ENCODE data around the gene TCF4.
A peak's percentile ranks its signal among the peaks of the same experiment; 100 is the strongest.

Gene TCF4

DNA sequence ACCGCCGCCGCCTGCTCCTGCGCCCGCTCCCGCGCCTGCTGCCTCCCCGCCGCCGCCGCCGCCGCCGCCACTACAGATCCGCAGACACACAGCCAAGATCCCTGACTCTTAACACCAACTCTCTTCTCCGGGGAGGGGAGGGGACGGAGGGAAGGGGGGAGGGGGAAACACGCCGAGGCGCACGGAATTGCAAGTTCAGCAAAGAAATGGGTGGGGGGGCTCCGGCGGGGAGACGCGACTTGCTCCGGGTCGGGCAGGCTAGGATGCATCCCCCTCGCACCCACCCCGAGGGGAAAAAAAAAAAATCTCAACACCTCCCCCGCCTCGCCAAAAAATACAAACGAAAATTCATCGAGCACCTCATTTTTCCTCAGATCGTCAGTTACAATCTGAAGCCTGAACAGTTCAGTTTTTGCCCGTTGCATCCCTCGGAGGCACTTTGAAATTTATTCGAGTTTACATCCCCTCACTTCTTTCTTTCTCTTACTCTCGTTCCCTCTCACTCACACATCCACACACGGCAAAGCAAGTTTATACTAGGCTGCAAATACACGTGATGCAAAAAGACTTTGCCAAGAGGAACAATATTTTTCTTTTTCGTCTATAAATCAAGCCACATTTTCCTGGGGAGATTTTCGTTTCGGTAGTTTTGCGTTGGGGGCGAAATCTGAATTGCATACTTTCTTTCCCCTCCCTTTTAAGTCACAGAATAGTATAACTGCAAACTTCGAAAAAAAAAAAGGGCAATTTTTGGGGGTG is at the start of gene TCF4:
TCF4 (minus strand) TSS at position 82 of the 759 bp plus-strand sequence. CDS start 1,076 bp downstream, outside the sequence.
- DNase-seq (ENCODE audit: extremely low spot score): peak; percentile 26
- ChIA-PET POLR2A (no interaction called here), CTCF (no interaction called here)
- TF ChIP-seq SUZ12 (IDR thresholded peaks at IDR 0.05) (no peak), ZNF384 (IDR thresholded peaks at IDR 0.05) (peak; percentile 49; the same call in 1 of the 2 replicates), TARDBP (IDR thresholded peaks at IDR 0.05) (no peak)

DNA sequence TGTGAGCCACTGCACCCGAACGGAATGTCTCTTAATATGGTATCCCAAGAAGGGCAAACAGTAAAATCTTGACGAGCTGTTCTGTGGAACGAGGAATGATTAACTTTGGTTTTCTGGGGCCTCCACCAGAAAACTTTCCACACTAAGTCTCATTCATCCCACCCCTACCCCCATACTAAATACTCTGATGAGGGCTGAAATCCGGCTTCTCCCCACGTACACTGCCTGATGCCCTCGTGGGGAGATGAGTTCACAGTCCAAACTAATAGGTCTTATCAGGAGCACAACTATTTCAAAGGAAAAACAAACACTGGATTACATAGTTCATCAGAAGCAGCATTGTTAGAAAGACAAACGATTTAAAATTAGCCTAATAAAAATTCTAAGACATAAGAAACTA is 49.2 kb upstream of the TCF4 start:
- DNase-seq (ENCODE audit: extremely low spot score): no peak
- TF ChIP-seq LEF1 (IDR thresholded peaks at IDR 0.05; ENCODE audit: borderline replicate concordance) (no peak), NFRKB (IDR thresholded peaks at IDR 0.05) (no peak), FOXK2 (IDR thresholded peaks at IDR 0.05) (no peak), HDGF (IDR thresholded peaks at IDR 0.05; ENCODE audit: borderline replicate concordance) (no peak), ELF4 (IDR thresholded peaks at IDR 0.05) (no peak), ZNF384 (IDR thresholded peaks at IDR 0.05) (no peak), FOXA1 (IDR thresholded peaks at IDR 0.05) (no peak), SUZ12 (IDR thresholded peaks at IDR 0.05) (no peak), FOXM1 (IDR thresholded peaks at IDR 0.05; ENCODE audit: borderline replicate concordance) (no peak), ARNT (IDR thresholded peaks at IDR 0.05) (no peak), CTBP1 (IDR thresholded peaks at IDR 0.05; ENCODE audit: borderline replicate concordance) (no peak), SP1 (IDR thresholded peaks at IDR 0.05) (no peak)
- TF ChIP-seq, protein P1, sequence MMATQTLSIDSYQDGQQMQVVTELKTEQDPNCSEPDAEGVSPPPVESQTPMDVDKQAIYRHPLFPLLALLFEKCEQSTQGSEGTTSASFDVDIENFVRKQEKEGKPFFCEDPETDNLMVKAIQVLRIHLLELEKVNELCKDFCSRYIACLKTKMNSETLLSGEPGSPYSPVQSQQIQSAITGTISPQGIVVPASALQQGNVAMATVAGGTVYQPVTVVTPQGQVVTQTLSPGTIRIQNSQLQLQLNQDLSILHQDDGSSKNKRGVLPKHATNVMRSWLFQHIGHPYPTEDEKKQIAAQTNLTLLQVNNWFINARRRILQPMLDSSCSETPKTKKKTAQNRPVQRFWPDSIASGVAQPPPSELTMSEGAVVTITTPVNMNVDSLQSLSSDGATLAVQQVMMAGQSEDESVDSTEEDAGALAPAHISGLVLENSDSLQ (IDR thresholded peaks at IDR 0.05): no peak
- CTCF ChIA-PET: no interaction called here
- POLR2A ChIA-PET: no interaction called here

DNA sequence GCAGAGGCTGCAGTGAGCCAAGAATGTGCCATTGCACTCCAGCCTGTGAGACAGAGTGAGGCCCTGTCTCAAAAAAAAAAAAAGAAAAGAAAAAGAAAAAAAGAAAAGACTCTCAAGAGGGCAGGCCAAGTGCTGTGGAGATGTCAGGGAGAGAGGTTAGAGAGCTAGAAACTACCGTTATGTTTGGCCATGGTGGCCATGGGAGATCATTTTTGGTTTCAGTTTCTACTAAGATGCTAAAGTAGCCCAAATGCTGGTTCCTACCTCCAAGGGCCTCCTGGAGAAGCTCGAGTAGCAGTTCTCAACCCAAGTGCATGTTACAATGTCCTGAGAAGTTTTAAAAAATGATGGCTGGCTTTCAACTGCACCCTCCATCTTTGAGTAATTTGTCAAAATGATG is 47.4 kb upstream of the TCF4 start:
- ChIA-PET POLR2A (no interaction called here), CTCF (no interaction called here)
- TF ChIP-seq FOXA1 (IDR thresholded peaks at IDR 0.05): no peak
- TF ChIP-seq CTBP1 (IDR thresholded peaks at IDR 0.05; ENCODE audit: borderline replicate concordance): no peak
- DNase-seq (ENCODE audit: extremely low spot score): no peak

DNA sequence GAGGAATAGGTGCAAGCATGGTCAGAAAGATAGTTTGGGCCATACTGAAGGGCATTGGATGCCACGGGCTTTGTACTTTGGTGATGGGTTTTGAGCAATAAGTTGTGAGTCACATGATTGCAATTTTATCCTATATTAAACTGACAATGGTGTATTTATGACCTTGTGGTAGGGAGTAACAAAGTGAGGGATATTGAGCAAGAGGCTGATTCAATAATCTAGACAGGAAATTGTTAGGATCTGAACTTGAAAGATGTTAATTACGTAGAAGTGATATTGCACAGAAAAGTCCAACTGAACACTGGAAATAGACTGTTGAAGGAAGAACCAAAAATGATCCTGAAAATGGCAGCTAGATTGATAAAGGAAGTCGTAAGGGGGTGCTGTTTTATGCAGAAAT is 46.6 kb upstream of the TCF4 start:
- ChIA-PET CTCF (no interaction called here), POLR2A (no interaction called here)
- DNase-seq (ENCODE audit: extremely low spot score): no peak
- TF ChIP-seq L3MBTL2 (conservative IDR thresholded peaks at IDR 0.05) (no peak), SUZ12 (IDR thresholded peaks at IDR 0.05) (no peak), FOXK2 (IDR thresholded peaks at IDR 0.05) (no peak), TARDBP (IDR thresholded peaks at IDR 0.05) (no peak), FOXA1 (IDR thresholded peaks at IDR 0.05) (no peak), NFRKB (IDR thresholded peaks at IDR 0.05) (no peak), CTBP1 (IDR thresholded peaks at IDR 0.05; ENCODE audit: borderline replicate concordance) (no peak), FOXM1 (IDR thresholded peaks at IDR 0.05; ENCODE audit: borderline replicate concordance) (no peak)
- TF ChIP-seq, protein P1 (IDR thresholded peaks at IDR 0.05): no peak

DNA sequence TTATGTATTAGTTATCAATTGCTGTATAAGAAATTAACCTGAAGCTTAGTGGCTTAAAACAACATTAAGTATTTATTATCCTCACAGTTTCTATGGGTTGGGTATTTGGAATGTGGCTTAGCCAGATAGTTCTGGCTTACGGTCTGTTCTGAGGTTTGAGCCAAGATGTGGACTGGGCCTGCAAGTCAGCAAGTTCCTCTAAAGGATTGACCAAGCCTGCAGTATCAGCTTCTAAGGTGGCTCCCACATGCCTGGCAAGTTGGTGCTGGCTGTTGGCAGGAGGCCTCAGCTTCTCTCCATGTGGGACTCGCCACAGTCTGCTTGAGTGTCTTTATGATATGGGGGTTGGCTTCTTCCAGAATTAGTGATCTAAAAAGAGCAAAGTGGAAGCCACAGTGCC is 45.0 kb upstream of the TCF4 start:
- POLR2A ChIA-PET: no interaction called here
- TF ChIP-seq FOXK2 (IDR thresholded peaks at IDR 0.05): no peak
- TF ChIP-seq SUZ12 (IDR thresholded peaks at IDR 0.05): no peak
- TF ChIP-seq, protein P1 (IDR thresholded peaks at IDR 0.05): no peak
- TF ChIP-seq ARNT (IDR thresholded peaks at IDR 0.05): no peak
- TF ChIP-seq HDGF (IDR thresholded peaks at IDR 0.05; ENCODE audit: borderline replicate concordance): no peak
- TF ChIP-seq TARDBP (IDR thresholded peaks at IDR 0.05): no peak
- TF ChIP-seq CTBP1 (IDR thresholded peaks at IDR 0.05; ENCODE audit: borderline replicate concordance): no peak
- TF ChIP-seq NFRKB (IDR thresholded peaks at IDR 0.05): no peak
- TF ChIP-seq BHLHE40 (IDR thresholded peaks at IDR 0.05; ENCODE audit: borderline replicate concordance): no peak
- TF ChIP-seq FOXM1 (IDR thresholded peaks at IDR 0.05; ENCODE audit: borderline replicate concordance): no peak
- TF ChIP-seq L3MBTL2 (conservative IDR thresholded peaks at IDR 0.05): no peak
- TF ChIP-seq ELF4 (IDR thresholded peaks at IDR 0.05): no peak
- TF ChIP-seq ZNF384 (IDR thresholded peaks at IDR 0.05): no peak
- no peak for TF ChIP-seq SP1 (IDR thresholded peaks at IDR 0.05)
- no peak for TF ChIP-seq FOXA1 (IDR thresholded peaks at IDR 0.05)
- no peak for TF ChIP-seq LEF1 (IDR thresholded peaks at IDR 0.05; ENCODE audit: borderline replicate concordance)
- CTCF ChIA-PET: no interaction called here
- no peak for DNase-seq (ENCODE audit: extremely low spot score)

DNA sequence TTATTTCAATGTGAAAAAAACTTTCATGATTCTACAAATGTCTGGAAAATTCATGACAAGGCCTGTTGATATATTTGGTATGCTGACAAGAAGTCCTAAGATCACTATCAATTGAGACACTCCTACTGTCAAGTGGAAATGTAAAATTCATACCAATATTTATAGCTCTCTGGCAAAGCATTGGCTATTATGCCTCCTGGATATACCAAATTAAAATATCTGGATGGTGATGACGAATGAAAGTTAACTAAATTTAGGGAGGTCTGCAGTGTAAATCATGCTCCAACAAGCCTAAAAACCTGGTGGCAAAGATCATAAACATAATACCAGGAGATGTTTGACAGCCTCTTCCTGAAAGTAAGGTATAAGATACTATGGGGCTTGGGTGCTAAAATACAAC is 41.1 kb upstream of the TCF4 start:
- CTCF ChIA-PET: no interaction called here
- POLR2A ChIA-PET: no interaction called here
- no peak for DNase-seq (ENCODE audit: extremely low spot score)
- TF ChIP-seq BHLHE40 (IDR thresholded peaks at IDR 0.05; ENCODE audit: borderline replicate concordance): no peak
- no peak for TF ChIP-seq FOXK2 (IDR thresholded peaks at IDR 0.05)
- no peak for TF ChIP-seq HDGF (IDR thresholded peaks at IDR 0.05; ENCODE audit: borderline replicate concordance)
- TF ChIP-seq ZNF384 (IDR thresholded peaks at IDR 0.05): no peak
- no peak for TF ChIP-seq ELF4 (IDR thresholded peaks at IDR 0.05)
- TF ChIP-seq TARDBP (IDR thresholded peaks at IDR 0.05): no peak
- no peak for TF ChIP-seq CTBP1 (IDR thresholded peaks at IDR 0.05; ENCODE audit: borderline replicate concordance)
- no peak for TF ChIP-seq FOXM1 (IDR thresholded peaks at IDR 0.05; ENCODE audit: borderline replicate concordance)

DNA sequence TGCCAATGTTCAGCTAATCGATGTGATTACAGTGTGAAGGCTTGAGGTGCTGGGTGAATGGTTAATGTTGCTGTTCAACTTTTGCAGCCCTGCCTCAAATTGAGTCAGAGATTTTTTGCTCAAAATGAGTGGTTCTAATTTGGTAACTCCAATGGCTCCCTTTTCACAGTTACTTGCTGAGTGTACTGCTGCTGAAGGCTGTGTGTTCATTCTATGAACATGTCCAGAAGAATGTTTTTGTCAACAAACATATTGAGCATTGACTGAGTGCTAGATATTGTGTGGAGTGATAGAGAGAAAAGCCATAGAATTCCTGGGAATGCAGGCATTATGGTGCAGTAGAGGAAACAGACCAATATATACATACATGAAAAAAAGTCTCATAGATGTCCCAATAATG is 39.0 kb upstream of the TCF4 start:
- TF ChIP-seq LEF1 (IDR thresholded peaks at IDR 0.05; ENCODE audit: borderline replicate concordance) (no peak), NFRKB (IDR thresholded peaks at IDR 0.05) (no peak), HDGF (IDR thresholded peaks at IDR 0.05; ENCODE audit: borderline replicate concordance) (no peak), ELF4 (IDR thresholded peaks at IDR 0.05) (no peak), BHLHE40 (IDR thresholded peaks at IDR 0.05; ENCODE audit: borderline replicate concordance) (no peak), FOXA1 (IDR thresholded peaks at IDR 0.05) (no peak), TARDBP (IDR thresholded peaks at IDR 0.05) (no peak), SUZ12 (IDR thresholded peaks at IDR 0.05) (no peak), SP1 (IDR thresholded peaks at IDR 0.05) (no peak), ARNT (IDR thresholded peaks at IDR 0.05) (no peak), FOXM1 (IDR thresholded peaks at IDR 0.05; ENCODE audit: borderline replicate concordance) (no peak)
- ChIA-PET POLR2A (no interaction called here), CTCF (no interaction called here)
- no peak for DNase-seq (ENCODE audit: extremely low spot score)

Measured in HEK293T (cell line).